ENCODE results near the gene PDE2A.

Gene PDE2A

DNA sequence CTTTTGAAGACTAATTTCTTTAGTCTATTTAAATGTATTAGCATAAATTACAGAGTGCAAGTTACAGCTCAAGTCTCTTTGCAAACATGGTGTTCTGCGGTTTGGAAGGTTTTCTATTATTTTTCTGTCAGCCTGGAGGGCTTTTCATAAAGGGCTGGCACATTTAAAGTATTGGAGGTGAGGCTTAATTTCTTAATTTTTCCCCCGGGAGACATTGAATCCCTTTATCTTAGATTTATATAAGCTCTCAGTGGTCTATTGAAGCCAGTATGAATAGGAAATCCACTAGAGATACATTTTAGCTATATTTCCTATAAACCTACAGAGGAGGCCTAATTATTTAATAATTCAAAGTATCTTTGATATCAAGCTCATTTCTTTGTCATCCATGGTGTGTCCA lies 137.2 kb downstream of the PDE2A start:
- DNase-seq: no peak

DNA sequence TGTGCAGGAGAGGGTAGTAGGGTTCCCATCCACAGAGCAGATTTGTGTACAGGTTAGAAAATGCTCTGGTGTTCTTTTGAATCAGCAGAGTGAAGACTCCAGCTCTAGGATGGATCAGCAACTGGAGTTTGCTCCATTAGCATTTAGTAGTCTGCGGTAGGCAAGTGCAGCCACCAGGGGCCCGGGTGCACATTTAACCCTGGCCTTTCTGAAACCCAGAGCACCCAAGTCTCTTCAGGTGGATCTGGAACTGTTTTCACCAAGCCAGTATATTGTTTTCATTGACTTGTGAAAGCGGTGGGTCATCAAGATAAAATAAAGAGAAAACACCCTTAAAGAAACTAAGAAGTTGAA lies 139.1 kb downstream of the PDE2A start:
- no peak for DNase-seq

DNA sequence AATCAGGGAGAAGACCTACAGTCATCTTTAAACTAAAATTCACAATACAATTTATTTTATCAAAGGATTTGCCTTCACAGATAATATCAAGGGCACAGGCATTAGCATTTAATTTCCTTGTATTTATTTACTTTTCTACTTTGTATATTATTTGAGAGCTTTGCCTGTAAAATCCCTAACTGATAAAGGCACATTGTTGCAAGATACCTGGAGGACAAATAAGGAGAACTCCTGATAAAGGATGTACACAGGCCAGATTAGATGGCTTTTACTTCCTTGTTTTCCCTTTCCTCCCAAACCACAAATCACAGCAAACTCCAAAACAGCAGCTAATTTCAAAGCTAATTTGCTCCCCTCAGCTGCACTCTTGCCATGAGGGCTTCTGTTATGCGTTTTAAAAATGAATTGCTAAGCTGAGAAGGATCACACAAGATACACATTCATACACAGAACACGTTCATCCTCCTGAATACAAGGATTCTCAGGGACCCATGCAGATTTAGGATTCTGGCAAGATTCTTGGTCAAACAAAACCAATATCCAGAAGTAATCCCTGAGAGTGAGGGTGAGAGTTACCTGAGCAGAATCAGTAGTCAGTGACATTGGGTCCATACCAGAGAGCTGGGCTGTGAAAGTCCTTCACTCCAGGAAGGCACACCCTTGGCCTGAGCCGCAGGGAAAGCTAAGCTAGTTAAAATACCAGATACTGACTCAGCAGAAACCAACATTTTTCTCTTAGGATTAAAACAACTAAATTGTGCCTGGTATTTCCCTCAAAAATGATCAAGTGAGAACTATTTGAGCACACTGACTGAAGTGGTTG lies 139.6 kb downstream of the PDE2A start:
- DNase-seq: no peak

DNA sequence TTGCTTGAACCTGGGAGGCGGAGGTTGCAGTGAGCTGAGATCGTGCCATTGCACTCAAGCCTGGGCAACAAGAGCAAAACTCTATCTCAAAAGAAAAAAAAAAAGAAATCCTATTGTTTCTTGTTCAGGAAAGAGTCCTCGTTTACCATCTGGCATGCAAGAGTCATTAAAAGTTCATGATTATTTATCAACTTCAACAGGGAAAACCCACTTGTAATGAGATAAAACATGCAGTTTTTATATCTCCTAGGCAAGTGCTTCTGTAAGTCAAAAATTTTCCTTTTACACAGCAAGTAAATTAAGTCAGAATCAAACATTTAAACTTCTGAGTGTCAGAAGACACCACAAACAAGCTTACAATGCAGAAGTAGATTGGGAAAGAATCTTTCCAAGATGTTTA lies 145.2 kb downstream of the PDE2A start:
- DNase-seq: no peak

DNA sequence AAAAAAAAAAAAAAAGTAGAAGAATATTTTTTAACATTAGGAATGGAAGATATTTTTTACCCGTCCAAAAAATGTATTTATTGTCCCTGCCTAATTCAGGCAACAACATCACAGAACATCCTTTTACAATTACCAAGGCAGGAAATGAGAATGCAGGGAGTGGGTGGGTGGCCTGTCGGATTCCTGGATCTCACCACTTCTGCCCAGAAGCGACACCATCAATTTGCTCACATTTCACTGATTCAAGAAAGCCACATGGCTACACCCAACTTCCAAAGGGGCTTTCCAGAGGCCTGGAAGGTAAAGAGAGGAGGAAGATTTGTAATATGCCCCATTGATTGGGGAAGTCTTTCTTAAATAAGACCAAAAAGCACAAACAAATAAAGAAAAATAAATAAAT lies 146.1 kb downstream of the PDE2A start:
- DNase-seq: no peak

Data from NCI-H1436 (cell line).